Fibroblast of villous mesenchyme (primary cell): ENCODE results near the gene GRK4. TPM values are rescaled to one million over a fixed set of nuclear protein-coding genes. Genes with fewer than 3 reads are reported as not detected.

Source experiments
- small RNA-seq: library from RNA; depleted of rRNA; stranded (forward); fragments of <200 nt; gene quantifications from one replicate; pipeline ENCODE3, GENCODE V24; 2012
- total RNA-seq: library from RNA; depleted of rRNA; stranded (reverse); fragments of >200 nt; gene quantifications from 2 replicates; pipeline ENCODE4 v1.2.3, GENCODE V29; 2012

Gene GRK4
- total RNA-seq, 1 donor: 7.3 TPM

Small RNAs within 50 kb of the gene (small RNA-seq; reads per million reads assigned to genes)
- gene RF02134 (not detected), gene RF02135 (not detected), gene RNU6-204P (not detected)

Other genes starting within 250 kb of the GRK4 start
- 41.9 and 50.3 TPM in 2 replicates for gene TNIP2, start 207.2 kb upstream of the GRK4 start, total RNA-seq
- 23.3 and 27.4 TPM in 2 replicates for gene SH3BP2, start 170.5 kb upstream of the GRK4 start, total RNA-seq
- 212 and 235 TPM in 2 replicates for gene ADD1, start 119.7 kb upstream of the GRK4 start, total RNA-seq
- 19.3 and 26.3 TPM in 2 replicates for gene NOP14, start 165 bp upstream of the GRK4 start, total RNA-seq
- gene HTT-AS, start 111.0 kb downstream of the GRK4 start, total RNA-seq: not detected in 2 replicates
- gene HTT, start 111.1 kb downstream of the GRK4 start, total RNA-seq: 60.6 and 65.2 TPM in 2 replicates